Endothelial cell of umbilical vein (primary cell): ENCODE results near the gene TMEM42.

ENCODE experiments used
- EZH2 ChIP-seq: IDR thresholded peaks from 2 replicates; pipeline ENCODE4 v1.6.1; 2012; ENCODE audit warnings: borderline replicate concordance, low read depth, mild to moderate bottlenecking, moderate library complexity, low read length, inconsistent platforms; ENCODE audit not compliant: severe bottlenecking
- MYC ChIP-seq: IDR thresholded peaks from one replicate; pipeline ENCODE4 v1.6.1; 2011; ENCODE audit warnings: mild to moderate bottlenecking, low read depth, low read length
- POLR2A ChIP-seq: IDR thresholded peaks from 2 replicates; pipeline ENCODE4 v1.6.1; 2012; ENCODE audit warnings: low read depth, mild to moderate bottlenecking, control low read depth, low read length
- POLR2AphosphoS5 ChIP-seq: IDR thresholded peaks from 2 replicates; pipeline ENCODE4 v1.6.1; 2012; ENCODE audit warnings: low read depth, mild to moderate bottlenecking, control low read depth, low read length, moderate library complexity; ENCODE audit not compliant: insufficient read depth
- TF ChIP-seq, protein P1 (sequence below), 2 donors: IDR thresholded peaks; 1 replicate in 1 of 2; 2 replicates in 1 of 2; pipeline ENCODE4 v1.5.1; 2011; ENCODE audit warnings: low read length in 2 of 2, mild to moderate bottlenecking in 2 of 2, moderate library complexity in 2 of 2, control low read depth in 1 of 2, inconsistent platforms in 1 of 2, low read depth in 1 of 2; ENCODE audit not compliant: insufficient read depth in 1 of 2; ENCODE audit errors: extremely low read depth in 1 of 2
- TF ChIP-seq, protein P2 (sequence below): IDR thresholded peaks from 2 replicates; pipeline ENCODE4 v1.6.1; 2011; ENCODE audit not compliant: insufficient read depth, insufficient read length

DNA sequence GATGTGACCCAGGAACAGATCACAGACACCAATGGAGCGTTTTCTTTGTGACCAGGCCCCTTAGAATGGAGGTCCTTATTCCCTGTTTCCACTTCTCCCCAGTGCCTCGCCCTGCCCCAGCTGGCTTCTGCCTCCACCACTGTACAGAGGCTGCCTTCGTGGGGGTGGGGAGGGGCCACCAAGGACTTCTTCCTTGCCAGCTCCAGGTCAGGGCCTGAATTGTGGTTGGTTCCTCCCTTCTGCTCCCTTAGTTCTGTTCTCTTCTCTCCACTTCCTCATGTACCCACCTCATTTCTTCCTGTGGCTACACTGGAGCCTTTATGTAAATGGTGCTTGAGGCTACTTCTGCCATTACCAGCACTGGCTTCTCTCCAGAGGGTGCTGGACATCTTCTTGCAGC lies 29.1 kb downstream of the TMEM42 start:
- TF ChIP-seq MYC (no peak), POLR2A (no peak), EZH2 (no peak), POLR2AphosphoS5 (no peak)
- TF ChIP-seq, protein P1, sequence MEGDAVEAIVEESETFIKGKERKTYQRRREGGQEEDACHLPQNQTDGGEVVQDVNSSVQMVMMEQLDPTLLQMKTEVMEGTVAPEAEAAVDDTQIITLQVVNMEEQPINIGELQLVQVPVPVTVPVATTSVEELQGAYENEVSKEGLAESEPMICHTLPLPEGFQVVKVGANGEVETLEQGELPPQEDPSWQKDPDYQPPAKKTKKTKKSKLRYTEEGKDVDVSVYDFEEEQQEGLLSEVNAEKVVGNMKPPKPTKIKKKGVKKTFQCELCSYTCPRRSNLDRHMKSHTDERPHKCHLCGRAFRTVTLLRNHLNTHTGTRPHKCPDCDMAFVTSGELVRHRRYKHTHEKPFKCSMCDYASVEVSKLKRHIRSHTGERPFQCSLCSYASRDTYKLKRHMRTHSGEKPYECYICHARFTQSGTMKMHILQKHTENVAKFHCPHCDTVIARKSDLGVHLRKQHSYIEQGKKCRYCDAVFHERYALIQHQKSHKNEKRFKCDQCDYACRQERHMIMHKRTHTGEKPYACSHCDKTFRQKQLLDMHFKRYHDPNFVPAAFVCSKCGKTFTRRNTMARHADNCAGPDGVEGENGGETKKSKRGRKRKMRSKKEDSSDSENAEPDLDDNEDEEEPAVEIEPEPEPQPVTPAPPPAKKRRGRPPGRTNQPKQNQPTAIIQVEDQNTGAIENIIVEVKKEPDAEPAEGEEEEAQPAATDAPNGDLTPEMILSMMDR (IDR thresholded peaks at IDR 0.05; ENCODE audit: extremely low read depth in 1 of 2, insufficient read depth in 1 of 2, low read depth in 1 of 2, low read length in 2 of 2): no peak
- TF ChIP-seq, protein P2, sequence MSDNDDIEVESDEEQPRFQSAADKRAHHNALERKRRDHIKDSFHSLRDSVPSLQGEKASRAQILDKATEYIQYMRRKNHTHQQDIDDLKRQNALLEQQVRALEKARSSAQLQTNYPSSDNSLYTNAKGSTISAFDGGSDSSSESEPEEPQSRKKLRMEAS: no peak
